Chondrocyte (in vitro differentiated cells): Measurements from ENCODE around the gene FAR2. TPM values are rescaled to one million over a fixed set of nuclear protein-coding genes. Genes with fewer than 3 reads are reported as not detected.

Experiments used
- DNase-seq: peaks from one replicate; pipeline ENCODE4 v3.0.0; 2021; ENCODE audit warnings: mixed read lengths, low spot score
- H3K27ac Mint-ChIP-seq: one replicate; pipeline ENCODE4 v1.8.0; 2021; ENCODE audit warnings: mild to moderate bottlenecking, moderate library complexity, mixed read lengths; ENCODE audit not compliant: unreplicated experiment
- H3K27me3 Mint-ChIP-seq: 2 replicates; pipeline ENCODE4 v1.8.0; 2021; ENCODE audit warnings: low read depth, mixed read lengths
- H3K36me3 Mint-ChIP-seq: 2 replicates; pipeline ENCODE4 v1.8.0; 2021; ENCODE audit warnings: low read depth, mixed read lengths
- H3K4me1 Mint-ChIP-seq: 2 replicates; pipeline ENCODE4 v1.8.0; 2021; ENCODE audit warnings: low read depth, mild to moderate bottlenecking, mixed read lengths
- H3K4me3 Mint-ChIP-seq: one replicate; pipeline ENCODE4 v1.8.0; 2021; ENCODE audit warnings: mild to moderate bottlenecking, moderate library complexity, mixed read lengths; ENCODE audit not compliant: unreplicated experiment
- H3K9me3 Mint-ChIP-seq: 2 replicates; pipeline ENCODE4 v1.8.0; 2021; ENCODE audit warnings: low read depth, mixed read lengths
- total RNA-seq: library from RNA; stranded (reverse); gene quantifications from 3 replicates; pipeline ENCODE4 v1.2.1, GENCODE V29; 2021
- TF ChIP-seq, protein P1 (sequence below): fragments of 200-600 bp; sonication (generic); IDR thresholded peaks from 2 replicates; pipeline ENCODE4 v1.5.0; 2021; ENCODE audit warnings: antibody characterized with exemption, mild to moderate bottlenecking, moderate library complexity

Gene FAR2
- total RNA-seq, 1 donor from 2014 or later = 19.6 TPM

- H3K27me3 Mint-ChIP-seq = no peaks in the 10 kb centered on the region
- no peak overlapping the region for H3K27ac Mint-ChIP-seq
- TF ChIP-seq, protein P1, sequence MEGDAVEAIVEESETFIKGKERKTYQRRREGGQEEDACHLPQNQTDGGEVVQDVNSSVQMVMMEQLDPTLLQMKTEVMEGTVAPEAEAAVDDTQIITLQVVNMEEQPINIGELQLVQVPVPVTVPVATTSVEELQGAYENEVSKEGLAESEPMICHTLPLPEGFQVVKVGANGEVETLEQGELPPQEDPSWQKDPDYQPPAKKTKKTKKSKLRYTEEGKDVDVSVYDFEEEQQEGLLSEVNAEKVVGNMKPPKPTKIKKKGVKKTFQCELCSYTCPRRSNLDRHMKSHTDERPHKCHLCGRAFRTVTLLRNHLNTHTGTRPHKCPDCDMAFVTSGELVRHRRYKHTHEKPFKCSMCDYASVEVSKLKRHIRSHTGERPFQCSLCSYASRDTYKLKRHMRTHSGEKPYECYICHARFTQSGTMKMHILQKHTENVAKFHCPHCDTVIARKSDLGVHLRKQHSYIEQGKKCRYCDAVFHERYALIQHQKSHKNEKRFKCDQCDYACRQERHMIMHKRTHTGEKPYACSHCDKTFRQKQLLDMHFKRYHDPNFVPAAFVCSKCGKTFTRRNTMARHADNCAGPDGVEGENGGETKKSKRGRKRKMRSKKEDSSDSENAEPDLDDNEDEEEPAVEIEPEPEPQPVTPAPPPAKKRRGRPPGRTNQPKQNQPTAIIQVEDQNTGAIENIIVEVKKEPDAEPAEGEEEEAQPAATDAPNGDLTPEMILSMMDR = no peak
- DNase-seq = no peak
- no peaks in the 10 kb centered on the region for H3K9me3 Mint-ChIP-seq
- H3K4me1 Mint-ChIP-seq = peaks cover 38% of the 10 kb centered on the region
- no peak overlapping the region for H3K4me3 Mint-ChIP-seq
- H3K36me3 Mint-ChIP-seq = no peaks in the 10 kb centered on the region
These were observed 80.1 kb downstream of the FAR2 start for GRCh38 chr12:29229158-29229505.

DNA sequence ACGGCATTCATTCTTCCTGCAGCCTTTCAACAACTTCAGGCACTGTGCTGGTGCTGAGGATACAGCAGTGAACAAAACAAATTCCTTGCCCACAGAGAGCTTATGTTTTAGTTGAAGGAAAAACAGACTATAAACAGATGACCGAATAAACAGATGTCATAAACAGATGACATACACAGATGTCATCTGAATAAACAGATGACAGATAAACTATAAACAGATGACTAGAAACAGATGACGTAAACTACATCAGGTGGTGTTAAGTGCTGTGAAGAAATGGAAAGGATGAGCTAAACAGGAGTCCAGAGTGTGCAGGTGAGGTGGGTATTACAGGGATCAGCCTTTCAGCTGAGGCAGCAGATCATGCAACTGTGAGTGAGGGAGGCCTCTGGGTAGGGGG lies 80.9 kb downstream of the FAR2 start:
- TF ChIP-seq, protein P1 = no peak
- Mint-ChIP-seq H3K9me3 (no peaks in the 10 kb centered on the region), H3K27me3 (no peaks in the 10 kb centered on the region), H3K36me3 (no peaks in the 10 kb centered on the region), H3K27ac (no peak overlapping the region), H3K4me3 (no peak overlapping the region), H3K4me1 (peaks cover 30% of the 10 kb centered on the region)
- DNase-seq = no peak

- peaks cover 25% of the 10 kb centered on the region for H3K4me1 Mint-ChIP-seq
- TF ChIP-seq, protein P1 = no peak
- no peaks in the 10 kb centered on the region for H3K9me3 Mint-ChIP-seq
- no peak for DNase-seq
- no peaks in the 10 kb centered on the region for H3K36me3 Mint-ChIP-seq
- no peaks in the 10 kb centered on the region for H3K27me3 Mint-ChIP-seq
- H3K27ac Mint-ChIP-seq = no peak overlapping the region
- H3K4me3 Mint-ChIP-seq = no peak overlapping the region
These were observed 81.9 kb downstream of the FAR2 start for GRCh38 chr12:29230800-29231560.

- no peak for DNase-seq
- no peak overlapping the region for H3K4me3 Mint-ChIP-seq
- TF ChIP-seq, protein P1 = no peak
- peaks cover 16% of the 10 kb centered on the region for H3K4me1 Mint-ChIP-seq
- H3K27me3 Mint-ChIP-seq = no peaks in the 10 kb centered on the region
- H3K27ac Mint-ChIP-seq = no peak overlapping the region
- H3K36me3 Mint-ChIP-seq = no peaks in the 10 kb centered on the region
- no peaks in the 10 kb centered on the region for H3K9me3 Mint-ChIP-seq
These were observed 83.0 kb downstream of the FAR2 start for GRCh38 chr12:29232086-29232485.

DNA sequence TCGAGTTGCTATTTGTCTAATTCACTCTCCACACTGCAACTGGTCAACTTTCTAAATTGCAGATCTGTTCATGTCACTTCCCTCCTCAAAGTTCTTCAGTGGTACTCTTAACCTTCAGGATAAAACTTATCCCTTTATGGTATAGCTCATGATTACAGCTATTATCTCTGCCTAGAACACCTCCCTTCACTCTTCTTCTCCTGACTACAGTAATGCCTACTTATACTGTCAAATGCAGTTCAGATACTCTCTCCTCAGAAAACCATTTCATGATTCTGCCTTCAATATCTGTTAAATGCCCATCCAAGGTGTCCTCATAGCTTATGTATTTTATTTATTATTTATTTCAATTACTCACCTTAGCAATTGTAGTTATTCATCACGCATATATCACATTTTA lies 85.5 kb downstream of the FAR2 start:
- no peak overlapping the region for H3K4me3 Mint-ChIP-seq
- no peak overlapping the region for H3K27ac Mint-ChIP-seq
- H3K27me3 Mint-ChIP-seq = no peaks in the 10 kb centered on the region
- no peaks in the 10 kb centered on the region for H3K9me3 Mint-ChIP-seq
- H3K4me1 Mint-ChIP-seq = peaks cover 14% of the 10 kb centered on the region
- no peaks in the 10 kb centered on the region for H3K36me3 Mint-ChIP-seq
- DNase-seq = no peak
- TF ChIP-seq, protein P1 = no peak
